H1 (cell line): ENCODE measurements around the gene INTS7. TPM values are rescaled to one million over a fixed set of nuclear protein-coding genes. Genes with fewer than 3 reads are reported as not detected.

ENCODE experiments used
- CTCF ChIA-PET: fragments of 300-600 bp; sonication (Branson Sonifier 250); formaldehyde crosslinking; loops from one replicate; lab custom pipeline; 2021; ENCODE audit not compliant: partially characterized antibody; lab: Charles Lee
- POLR2A ChIA-PET: fragments of 300-600 bp; sonication (Branson Sonifier 250); formaldehyde crosslinking; loops from one replicate; lab custom pipeline; 2021; ENCODE audit warnings: inconsistent platforms; ENCODE audit not compliant: partially characterized antibody; lab: Charles Lee
- DNase-seq, 2 experiments: peaks; one replicate each; pipeline versions ENCODE4 v3.0.0 to v3.0.0-alpha.2; 2010 to 2022; ENCODE audit warnings: low spot score in 2 of 2, low read depth in 1 of 2, mixed read lengths in 1 of 2
- FAIRE-seq: peaks from 2 replicates; lab custom pipeline; 2011; peaks lifted over from hg19 to GRCh38; lab: Jason Lieb, UNC
- H2AFZ ChIP-seq: 2 replicates; pipeline ENCODE4 v1.8.1; 2012; ENCODE audit warnings: low read length, inconsistent platforms
- H2AK5ac ChIP-seq: 2 replicates; pipeline ENCODE4 v1.6.1; 2013; ENCODE audit warnings: low read depth, low read length
- H2BK120ac ChIP-seq: replicated peaks from 2 replicates; pipeline ENCODE3; 2013; ENCODE audit warnings: low read depth, low read length, inconsistent platforms
- H2BK12ac ChIP-seq: 2 replicates; pipeline ENCODE4 v1.6.1; 2013; ENCODE audit warnings: low read depth, low read length
- H2BK15ac ChIP-seq: 2 replicates; pipeline ENCODE4 v1.6.1; 2013; ENCODE audit warnings: low read length
- H2BK20ac ChIP-seq: 2 replicates; pipeline ENCODE4 v1.6.1; 2013; ENCODE audit warnings: low read length
- H2BK5ac ChIP-seq: 2 replicates; pipeline ENCODE4 v1.6.1; 2013; ENCODE audit warnings: low read depth, low read length
- H3K14ac ChIP-seq: 2 replicates; pipeline ENCODE4 v1.6.1; 2013; ENCODE audit warnings: inconsistent platforms; ENCODE audit not compliant: insufficient read length
- H3K18ac ChIP-seq: 2 replicates; pipeline ENCODE4 v1.6.1; 2013; ENCODE audit warnings: low read length; ENCODE audit errors: extremely low read depth
- H3K23ac ChIP-seq: 2 replicates; pipeline ENCODE4 v1.6.1; 2013; ENCODE audit warnings: inconsistent platforms; ENCODE audit not compliant: insufficient read length
- H3K23me2 ChIP-seq: 2 replicates; pipeline ENCODE4 v1.6.1; 2013; ENCODE audit warnings: low read depth, low read length
- H3K27ac ChIP-seq: 2 replicates; pipeline ENCODE4 v1.6.1; 2011; ENCODE audit warnings: low read depth, low read length, inconsistent platforms
- H3K27me3 ChIP-seq, 4 experiments: replicated peaks in 1 of 4; 1 replicate in 1 of 4; 2 replicates in 3 of 4; pipeline versions ENCODE4 v1.6.1 to v1.8.1; 2011 to 2013; ENCODE audit warnings: low read length in 3 of 4, mild to moderate bottlenecking in 3 of 4, inconsistent platforms in 2 of 4, mixed read lengths in 2 of 4, moderate library complexity in 1 of 4; ENCODE audit not compliant: control insufficient read depth in 3 of 4, insufficient read depth in 3 of 4; ENCODE audit errors: extremely low read depth in 1 of 4
- H3K36me3 ChIP-seq, 4 experiments: 2 replicates each; pipeline versions ENCODE4 v1.6.1 to v1.8.1; 2011 to 2013; ENCODE audit warnings: mild to moderate bottlenecking in 4 of 4, low read length in 3 of 4, moderate library complexity in 2 of 4, control low read depth in 1 of 4, inconsistent platforms in 1 of 4; ENCODE audit not compliant: insufficient read depth in 4 of 4, control insufficient read depth in 2 of 4
- H3K4ac ChIP-seq: replicated peaks from 2 replicates; pipeline ENCODE3; 2013; ENCODE audit warnings: low read length, low read depth, mixed read lengths, inconsistent platforms; ENCODE audit not compliant: insufficient read length
- H3K4me1 ChIP-seq, 4 experiments: replicated peaks in 1 of 4; 1 replicate in 1 of 4; 2 replicates in 3 of 4; pipeline versions ENCODE4 v1.6.1 to v1.8.1; 2011 to 2013; ENCODE audit warnings: low read length in 3 of 4, inconsistent platforms in 2 of 4, mixed read lengths in 1 of 4; ENCODE audit not compliant: insufficient read depth in 4 of 4, control insufficient read depth in 3 of 4
- H3K4me2 ChIP-seq, 2 experiments: 2 replicates each; pipeline versions ENCODE4 v1.6.1 to v1.8.1; 2011 to 2013; ENCODE audit warnings: low read depth in 2 of 2, low read length in 2 of 2, control low read depth in 1 of 2, inconsistent platforms in 1 of 2, mild to moderate bottlenecking in 1 of 2; ENCODE audit not compliant: insufficient read depth in 1 of 2
- H3K4me3 ChIP-seq, 4 experiments: fragments of 200-600, 300-600 bp in 1 of 4; sonication (generic), shearing (Covaris generic), sonication (Bioruptor Twin) in 1 of 4; 2 replicates each; pipeline versions ENCODE4 v1.5.1 to v1.8.1; 2011 to 2016; ENCODE audit warnings: low read length in 4 of 4, low read depth in 3 of 4, control low read depth in 2 of 4, inconsistent platforms in 2 of 4, mild to moderate bottlenecking in 2 of 4, mixed read lengths in 1 of 4, moderate library complexity in 1 of 4; ENCODE audit not compliant: insufficient read depth in 2 of 4; ENCODE audit errors: extremely low read depth in 1 of 4
- H3K56ac ChIP-seq: replicated peaks from 2 replicates; pipeline ENCODE3; 2013; ENCODE audit warnings: low read depth, mild to moderate bottlenecking, mixed read lengths, low read length, inconsistent platforms; ENCODE audit not compliant: insufficient read length
- H3K79me1 ChIP-seq: 2 replicates; pipeline ENCODE4 v1.6.1; 2013; ENCODE audit warnings: low read depth, low read length, control low read depth
- H3K79me2 ChIP-seq, 2 experiments: 2 replicates each; pipeline versions ENCODE4 v1.6.1 to v1.8.1; 2012 to 2013; ENCODE audit warnings: low read length in 2 of 2, mild to moderate bottlenecking in 2 of 2, inconsistent platforms in 1 of 2; ENCODE audit not compliant: insufficient read depth in 2 of 2, control insufficient read depth in 1 of 2
- H3K9ac ChIP-seq, 4 experiments: replicated peaks in 1 of 4; 1 replicate in 1 of 4; 2 replicates in 3 of 4; pipeline versions ENCODE4 v1.6.1 to v1.8.1; 2011 to 2013; ENCODE audit warnings: low read depth in 3 of 4, low read length in 3 of 4, control low read depth in 2 of 4, mild to moderate bottlenecking in 2 of 4, moderate library complexity in 2 of 4, inconsistent platforms in 1 of 4; ENCODE audit errors: extremely low read depth in 1 of 4
- H3K9me3 ChIP-seq, 2 experiments: 2 replicates each; pipeline versions ENCODE4 v1.6.1 to v1.8.1; 2012 to 2013; ENCODE audit warnings: mild to moderate bottlenecking in 2 of 2, moderate library complexity in 2 of 2, control low read depth in 1 of 2, inconsistent platforms in 1 of 2, low read depth in 1 of 2, low read length in 1 of 2, mixed read lengths in 1 of 2; ENCODE audit not compliant: insufficient read depth in 2 of 2
- H4K20me1 ChIP-seq, 2 experiments: replicated peaks in 1 of 2; 2 replicates each; pipeline versions ENCODE3 to v1.8.1; 2011 to 2013; ENCODE audit warnings: inconsistent platforms in 2 of 2, low read length in 2 of 2, mild to moderate bottlenecking in 1 of 2; ENCODE audit not compliant: insufficient read depth in 2 of 2, control insufficient read depth in 1 of 2
- H4K5ac ChIP-seq: 2 replicates; pipeline ENCODE4 v1.6.1; 2013; ENCODE audit warnings: low read length, low read depth, mixed read lengths, inconsistent platforms; ENCODE audit not compliant: insufficient read length
- H4K8ac ChIP-seq: 2 replicates; pipeline ENCODE4 v1.8.0; 2013; ENCODE audit warnings: mild to moderate bottlenecking, moderate library complexity, low read length, inconsistent platforms; ENCODE audit not compliant: insufficient read depth; ENCODE audit errors: extremely low read depth
- H4K91ac ChIP-seq: replicated peaks from 2 replicates; pipeline ENCODE3; 2013; ENCODE audit warnings: low read length, mixed read lengths, inconsistent platforms; ENCODE audit not compliant: insufficient read length
- ATF2 ChIP-seq: IDR thresholded peaks from 2 replicates; pipeline ENCODE4 v1.6.1; 2012; ENCODE audit warnings: low read length, inconsistent platforms
- CTBP2 ChIP-seq: IDR thresholded peaks from 2 replicates; pipeline ENCODE4 v1.7.0; 2011; ENCODE audit warnings: borderline replicate concordance, mild to moderate bottlenecking, moderate library complexity, mixed read lengths, low read length; ENCODE audit not compliant: insufficient read depth, insufficient read length
- EGR1 ChIP-seq: IDR thresholded peaks from 2 replicates; pipeline ENCODE4 v1.6.1; 2011; ENCODE audit warnings: low read depth, low read length, borderline replicate concordance
- GTF2F1 ChIP-seq: IDR thresholded peaks from 2 replicates; pipeline ENCODE4 v1.6.1; 2012; ENCODE audit warnings: low read depth, low read length, improper control_type of control experiment, borderline replicate concordance
- PHF8 ChIP-seq: fragments of 200-600 bp; sonication (generic); conservative IDR thresholded peaks from 2 replicates; pipeline ENCODE4 v1.7.1; 2012; ENCODE audit warnings: low read depth, mild to moderate bottlenecking, inconsistent platforms, low read length, moderate library complexity
- SP4 ChIP-seq: IDR thresholded peaks from 2 replicates; pipeline ENCODE4 v1.6.1; 2012; ENCODE audit warnings: low read length, inconsistent platforms
- TBP ChIP-seq: IDR thresholded peaks from 2 replicates; pipeline ENCODE4 v1.6.1; 2011; ENCODE audit warnings: low read depth, low read length, improper control_type of control experiment
- WGBS, 2 experiments: shearing (Covaris generic) in 1 of 2; methylation state at CpG; one replicate each; pipeline versions ENCODE4 v1.1.6 to v1.1.7; 2013 to 2015; ENCODE audit warnings: low lambda C conversion rate in 2 of 2, mixed read lengths in 2 of 2, inconsistent platforms in 1 of 2, low coverage in 1 of 2, missing lambda C conversion rate in 1 of 2; ENCODE audit not compliant: insufficient replicate concordance in 2 of 2, insufficient coverage in 1 of 2, insufficient read length in 1 of 2; ENCODE audit errors: extremely low coverage in 1 of 2, missing lambda C conversion rate in 1 of 2; 5-methylcytosine and 5-hydroxymethylcytosine counted together
- polyA plus RNA-seq, 7 experiments: library from polyadenylated mRNA; depleted of rRNA in 3 of 7; stranded (reverse) in 5 of 7; unstranded in 2 of 7; fragments of >200 nt in 5 of 7; fragments of 200-250 nt in 2 of 7; gene quantifications; 1 replicate in 5 of 7; 2 replicates in 1 of 7; 4 replicates in 1 of 7; pipeline versions ENCODE4 v1.2.1 to v1.2.3, GENCODE V29; 2011 to 2013; ENCODE audit warnings: missing spikeins in 2 of 7, mixed read lengths in 2 of 7
- total RNA-seq: library from RNA; stranded (reverse); fragmentation: NEBNext Ultra II Directional; extraction: Animal tissue kit (Norgen Biotek cat#: 25700); gene quantifications from 2 replicates; pipeline ENCODE4 v1.2.1, GENCODE V29; 2021

Gene INTS7
- total and polyA plus RNA-seq, 2 of the 8 experiments (the other 6 are each of a cell fraction or from before 2014, with no cell fraction given), result 15.2 to 22.4 TPM

GRCh38 chr1:211896958-211897357 lies 138.4 kb downstream of the INTS7 start:
- Histone ChIP-seq H2BK120ac (no peak overlapping the region), H3K79me2 (no peaks in the 10 kb centered on the region), H3K18ac (no peak overlapping the region), H3K23me2 (no peaks in the 10 kb centered on the region), H3K56ac (no peak overlapping the region), H3K27me3 (no peaks in the 10 kb centered on the region), H3K4me2 (no peak overlapping the region), H4K5ac (no peak overlapping the region), H3K9me3 (peaks cover 5 to 8% of the 10 kb centered on the region in 2 experiments; a peak in 3 of 4 replicates), H3K27ac (no peak overlapping the region), H2BK15ac (no peak overlapping the region), H3K14ac (no peak overlapping the region), H2BK5ac (no peak overlapping the region), H3K4me3 (no peak overlapping the region), H3K4ac (no peak overlapping the region), H4K8ac (no peak overlapping the region), H2BK12ac (no peak overlapping the region), H3K9ac (no peak overlapping the region), H2AFZ (no peak overlapping the region), H3K36me3 (no peaks in the 10 kb centered on the region), H3K23ac (no peak overlapping the region), H2AK5ac (no peak overlapping the region), H2BK20ac (no peak overlapping the region), H4K91ac (no peak overlapping the region), H3K79me1 (no peaks in the 10 kb centered on the region), H3K4me1 (no peaks in the 10 kb centered on the region), H4K20me1 (no peaks in the 10 kb centered on the region)
- POLR2A ChIA-PET, result no interaction called here
- CTCF ChIA-PET, result interaction anchor here (0.9 kb wide), 1 partner anchor 199 kb away, joined by 3 read pairs; no protein-coding TSS in a partner anchor
- DNase-seq (no peak), FAIRE-seq (no peak)
- 86% methylated on average over 9 of the region's 9 CpGs; no CpG with 5 or more reads in 1 of the 2 experiments for WGBS, 2 experiments
- TF ChIP-seq GTF2F1, result no peak
- TF ChIP-seq EGR1, result no peak
- no peak for TF ChIP-seq PHF8
- TF ChIP-seq SP4, result no peak
- no peak for TF ChIP-seq CTBP2
- no peak for TF ChIP-seq TBP
- no peak for TF ChIP-seq ATF2
